IMR-90 (cell line): Measurements from ENCODE around the gene CRYBA1.

Experiments used
- CEBPB ChIP-seq: IDR thresholded peaks from 2 replicates; pipeline ENCODE4 v1.6.1; 2012; ENCODE audit warnings: low read depth, low read length, improper control_type of control experiment
- ELK1 ChIP-seq: fragments of 150-350 bp; IDR thresholded peaks from 2 replicates; pipeline ENCODE4 v1.6.1; 2016; ENCODE audit warnings: low read depth, mild to moderate bottlenecking, low read length, moderate library complexity, borderline replicate concordance
- MAZ ChIP-seq: IDR thresholded peaks from 2 replicates; pipeline ENCODE4 v1.6.1; 2012; ENCODE audit warnings: low read depth, mild to moderate bottlenecking, low read length, improper control_type of control experiment, moderate library complexity, borderline replicate concordance
- MXI1 ChIP-seq: IDR thresholded peaks from 2 replicates; pipeline ENCODE4 v1.6.1; 2012; ENCODE audit warnings: low read depth, mild to moderate bottlenecking, low read length, moderate library complexity, borderline replicate concordance
- POLR2A ChIP-seq: IDR thresholded peaks from 2 replicates; pipeline ENCODE4 v1.6.1; 2012; ENCODE audit warnings: mild to moderate bottlenecking, low read depth, low read length
- RAD21 ChIP-seq: IDR thresholded peaks from 2 replicates; pipeline ENCODE4 v1.6.1; 2012; ENCODE audit warnings: low read length, improper control_type of control experiment
- RCOR1 ChIP-seq: IDR thresholded peaks from 2 replicates; pipeline ENCODE4 v1.6.1; 2012; ENCODE audit warnings: mild to moderate bottlenecking, low read length, improper control_type of control experiment; ENCODE audit not compliant: insufficient replicate concordance
- RFX5 ChIP-seq: IDR thresholded peaks from 2 replicates; pipeline ENCODE4 v1.8.0; 2012; ENCODE audit warnings: low read depth, mild to moderate bottlenecking, low read length, moderate library complexity
- TF ChIP-seq, protein P1 (sequence below): conservative IDR thresholded peaks from 2 replicates; pipeline ENCODE4 v1.5.1; 2012; ENCODE audit warnings: mild to moderate bottlenecking, low read depth, low read length, improper control_type of control experiment

GRCh38 chr17:29215717-29216116 lies 30.9 kb upstream of the CRYBA1 start:
- TF ChIP-seq POLR2A (no peak), MXI1 (no peak), RAD21 (no peak), CEBPB (peak; percentile 10; the same call in 1 of the 2 replicates), MAZ (no peak), ELK1 (no peak), RFX5 (no peak), RCOR1 (no peak)
- TF ChIP-seq, protein P1, sequence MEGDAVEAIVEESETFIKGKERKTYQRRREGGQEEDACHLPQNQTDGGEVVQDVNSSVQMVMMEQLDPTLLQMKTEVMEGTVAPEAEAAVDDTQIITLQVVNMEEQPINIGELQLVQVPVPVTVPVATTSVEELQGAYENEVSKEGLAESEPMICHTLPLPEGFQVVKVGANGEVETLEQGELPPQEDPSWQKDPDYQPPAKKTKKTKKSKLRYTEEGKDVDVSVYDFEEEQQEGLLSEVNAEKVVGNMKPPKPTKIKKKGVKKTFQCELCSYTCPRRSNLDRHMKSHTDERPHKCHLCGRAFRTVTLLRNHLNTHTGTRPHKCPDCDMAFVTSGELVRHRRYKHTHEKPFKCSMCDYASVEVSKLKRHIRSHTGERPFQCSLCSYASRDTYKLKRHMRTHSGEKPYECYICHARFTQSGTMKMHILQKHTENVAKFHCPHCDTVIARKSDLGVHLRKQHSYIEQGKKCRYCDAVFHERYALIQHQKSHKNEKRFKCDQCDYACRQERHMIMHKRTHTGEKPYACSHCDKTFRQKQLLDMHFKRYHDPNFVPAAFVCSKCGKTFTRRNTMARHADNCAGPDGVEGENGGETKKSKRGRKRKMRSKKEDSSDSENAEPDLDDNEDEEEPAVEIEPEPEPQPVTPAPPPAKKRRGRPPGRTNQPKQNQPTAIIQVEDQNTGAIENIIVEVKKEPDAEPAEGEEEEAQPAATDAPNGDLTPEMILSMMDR, result no peak
